ENCODE data around the gene TUBGCP3. TPM values are rescaled to one million over a fixed set of nuclear protein-coding genes. Genes with fewer than 3 reads are reported as not detected.

The TUBGCP3 gene
- total RNA-seq, 2 donors from 2014 or later: 31.0 to 32.9 TPM

DNA sequence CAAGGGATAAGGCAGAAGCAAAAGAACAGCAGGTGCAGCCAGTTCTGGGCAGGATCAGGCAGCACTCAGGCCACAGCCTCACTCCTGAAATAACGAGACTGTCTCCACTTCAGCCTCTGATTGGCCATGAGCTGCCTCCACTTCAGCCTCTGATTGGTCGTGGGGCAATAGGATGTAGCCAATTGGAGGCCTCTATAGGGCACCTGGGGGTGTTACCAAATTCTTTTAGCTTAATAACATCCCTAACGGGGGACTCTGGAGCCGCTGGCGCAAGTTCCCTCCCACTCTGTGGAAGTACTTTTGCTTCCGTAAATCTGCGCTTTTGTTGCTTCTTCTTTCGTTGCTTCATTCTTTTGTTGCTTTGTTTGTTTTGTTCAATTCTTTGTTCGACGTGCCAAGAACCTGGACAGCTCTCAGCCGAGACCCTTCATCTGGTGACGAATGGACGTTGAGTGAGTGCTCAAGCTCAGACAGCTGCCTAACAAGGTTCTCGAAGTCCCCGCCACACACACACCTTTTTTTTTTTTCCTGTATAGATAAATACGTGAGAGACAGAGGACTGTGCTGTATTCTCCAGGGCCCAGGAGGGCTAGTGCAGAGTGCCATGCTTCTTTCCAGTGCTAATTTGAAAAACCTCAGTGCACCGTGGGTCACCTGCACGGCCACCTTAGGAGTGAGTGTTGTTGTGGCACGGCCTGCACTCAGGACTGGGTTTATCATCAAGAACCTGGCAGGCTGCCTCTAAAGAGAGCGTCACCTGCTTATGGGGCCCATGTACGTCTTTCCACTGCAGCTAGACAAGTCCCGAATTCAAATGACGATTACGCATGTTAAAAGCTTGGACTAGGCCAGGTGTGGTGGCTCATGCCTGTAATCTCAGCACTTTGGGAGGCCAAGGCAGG is 32.0 kb upstream of the TUBGCP3 start:
- H3K27ac ChIP-seq: no peak overlapping the region
- no peak for ATAC-seq (ENCODE audit: insufficient number of reproducible peaks, low FRiP score, low read depth)
- TF ChIP-seq, protein P1, sequence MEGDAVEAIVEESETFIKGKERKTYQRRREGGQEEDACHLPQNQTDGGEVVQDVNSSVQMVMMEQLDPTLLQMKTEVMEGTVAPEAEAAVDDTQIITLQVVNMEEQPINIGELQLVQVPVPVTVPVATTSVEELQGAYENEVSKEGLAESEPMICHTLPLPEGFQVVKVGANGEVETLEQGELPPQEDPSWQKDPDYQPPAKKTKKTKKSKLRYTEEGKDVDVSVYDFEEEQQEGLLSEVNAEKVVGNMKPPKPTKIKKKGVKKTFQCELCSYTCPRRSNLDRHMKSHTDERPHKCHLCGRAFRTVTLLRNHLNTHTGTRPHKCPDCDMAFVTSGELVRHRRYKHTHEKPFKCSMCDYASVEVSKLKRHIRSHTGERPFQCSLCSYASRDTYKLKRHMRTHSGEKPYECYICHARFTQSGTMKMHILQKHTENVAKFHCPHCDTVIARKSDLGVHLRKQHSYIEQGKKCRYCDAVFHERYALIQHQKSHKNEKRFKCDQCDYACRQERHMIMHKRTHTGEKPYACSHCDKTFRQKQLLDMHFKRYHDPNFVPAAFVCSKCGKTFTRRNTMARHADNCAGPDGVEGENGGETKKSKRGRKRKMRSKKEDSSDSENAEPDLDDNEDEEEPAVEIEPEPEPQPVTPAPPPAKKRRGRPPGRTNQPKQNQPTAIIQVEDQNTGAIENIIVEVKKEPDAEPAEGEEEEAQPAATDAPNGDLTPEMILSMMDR (IDR thresholded peaks at IDR 0.05): no peak
- no peaks in the 10 kb centered on the region for H3K4me1 ChIP-seq (ENCODE audit: control insufficient read depth in 1 of 2, low read depth in 2 of 2)
- H3K27me3 ChIP-seq (replicated peaks; ENCODE audit: insufficient read depth): no peaks in the 10 kb centered on the region
- H3K9me3 ChIP-seq: no peaks in the 10 kb centered on the region
- H3K36me3 ChIP-seq: no peaks in the 10 kb centered on the region
- no peak overlapping the region for H3K4me3 ChIP-seq
- no peak for DNase-seq (ENCODE audit: low spot score)

DNA sequence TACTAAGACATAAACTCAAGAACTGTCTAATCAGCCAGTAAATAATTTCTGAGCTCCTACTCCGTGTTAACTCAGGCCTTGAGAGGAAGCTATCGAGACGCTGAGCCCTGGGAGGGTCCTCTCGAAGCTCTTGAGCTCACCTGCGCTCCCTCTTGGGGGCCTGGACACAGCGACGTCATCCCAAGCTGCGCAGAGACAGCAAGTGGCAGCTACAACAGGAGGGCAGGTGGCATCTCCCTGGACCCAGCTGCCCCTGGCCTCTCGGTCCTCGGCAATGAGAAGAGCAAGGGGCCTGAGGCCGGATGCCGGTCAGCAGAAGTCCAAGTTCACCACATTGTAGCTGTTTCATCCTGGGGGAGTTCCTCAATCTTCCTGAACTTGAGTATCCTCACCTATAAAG is 30.5 kb upstream of the TUBGCP3 start:
- H3K36me3 ChIP-seq: no peaks in the 10 kb centered on the region
- H3K4me3 ChIP-seq: no peak overlapping the region
- no peaks in the 10 kb centered on the region for H3K27me3 ChIP-seq (replicated peaks; ENCODE audit: insufficient read depth)
- ATAC-seq (ENCODE audit: insufficient number of reproducible peaks, low FRiP score, low read depth) (no peak), DNase-seq (ENCODE audit: low spot score) (no peak)
- H3K9me3 ChIP-seq: no peaks in the 10 kb centered on the region
- H3K27ac ChIP-seq: no peak overlapping the region
- no peaks in the 10 kb centered on the region for H3K4me1 ChIP-seq (ENCODE audit: control insufficient read depth in 1 of 2, low read depth in 2 of 2)
- TF ChIP-seq, protein P1 (IDR thresholded peaks at IDR 0.05): no peak

- DNase-seq (ENCODE audit: low spot score): no peak
- TF ChIP-seq, protein P1 (IDR thresholded peaks at IDR 0.05): no peak
- Histone ChIP-seq H3K4me3 (no peak overlapping the region), H3K9me3 (no peaks in the 10 kb centered on the region), H3K27me3 (replicated peaks; ENCODE audit: insufficient read depth) (no peaks in the 10 kb centered on the region), H3K27ac (no peak overlapping the region), H3K4me1 (ENCODE audit: control insufficient read depth in 1 of 2, low read depth in 2 of 2) (no peaks in the 10 kb centered on the region), H3K36me3 (no peaks in the 10 kb centered on the region)
- no peak for ATAC-seq (ENCODE audit: insufficient number of reproducible peaks, low FRiP score, low read depth)
Measured at GRCh38 chr13:112617754-112618375, 29.9 kb upstream of the TUBGCP3 start.

DNA sequence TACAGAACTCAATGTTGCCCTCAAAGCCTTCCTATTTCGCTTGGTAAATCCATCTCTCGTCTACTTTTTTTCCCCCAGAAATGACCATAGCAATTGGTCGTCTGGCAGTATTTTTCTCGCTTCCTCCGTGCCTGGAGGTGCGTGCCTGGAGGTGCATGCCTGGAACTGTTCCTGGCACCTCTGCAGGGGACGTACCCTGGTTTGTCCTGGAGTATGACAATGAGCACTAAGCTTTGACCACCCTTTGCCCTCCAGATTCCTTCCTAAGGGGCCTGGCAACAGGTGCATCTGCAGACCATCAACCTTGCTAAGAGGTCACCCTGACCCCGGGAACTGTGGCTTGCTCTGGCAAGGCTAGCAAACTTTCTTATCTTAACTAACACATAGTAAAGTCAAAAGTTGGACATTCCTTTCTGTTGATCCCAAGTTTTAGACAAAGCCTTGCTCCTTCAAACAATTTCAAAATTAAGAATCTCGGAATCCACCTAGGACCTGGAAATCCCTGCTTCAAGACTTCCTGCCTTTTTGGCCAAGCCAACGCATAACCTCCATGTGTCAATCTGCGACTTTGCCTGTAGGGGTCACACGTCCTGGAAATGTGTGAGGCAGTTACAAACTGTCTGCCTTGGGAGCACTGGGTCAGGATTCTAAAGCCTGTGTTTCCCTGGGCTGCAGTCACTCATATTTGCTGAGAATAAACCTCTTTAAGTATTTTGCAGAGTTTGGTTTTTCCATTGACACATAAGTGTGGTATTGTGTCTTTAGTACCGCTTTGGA is 28.8 kb upstream of the TUBGCP3 start:
- H3K27ac ChIP-seq: no peak overlapping the region
- no peaks in the 10 kb centered on the region for H3K4me1 ChIP-seq (ENCODE audit: control insufficient read depth in 1 of 2, low read depth in 2 of 2)
- no peaks in the 10 kb centered on the region for H3K27me3 ChIP-seq (replicated peaks; ENCODE audit: insufficient read depth)
- TF ChIP-seq, protein P1 (IDR thresholded peaks at IDR 0.05): peak; percentile 24
- no peak for DNase-seq (ENCODE audit: low spot score)
- H3K36me3 ChIP-seq: no peaks in the 10 kb centered on the region
- no peaks in the 10 kb centered on the region for H3K9me3 ChIP-seq
- no peak overlapping the region for H3K4me3 ChIP-seq
- ATAC-seq (ENCODE audit: insufficient number of reproducible peaks, low FRiP score, low read depth): no peak

- no peak for DNase-seq (ENCODE audit: low spot score)
- no peaks in the 10 kb centered on the region for H3K9me3 ChIP-seq
- H3K36me3 ChIP-seq: no peaks in the 10 kb centered on the region
- no peaks in the 10 kb centered on the region for H3K27me3 ChIP-seq (replicated peaks; ENCODE audit: insufficient read depth)
- H3K27ac ChIP-seq: no peak overlapping the region
- no peak for ATAC-seq (ENCODE audit: insufficient number of reproducible peaks, low FRiP score, low read depth)
- no peaks in the 10 kb centered on the region for H3K4me1 ChIP-seq (ENCODE audit: control insufficient read depth in 1 of 2, low read depth in 2 of 2)
- TF ChIP-seq, protein P1 (IDR thresholded peaks at IDR 0.05): no peak
- no peak overlapping the region for H3K4me3 ChIP-seq
Measured at GRCh38 chr13:112615391-112615790, 27.4 kb upstream of the TUBGCP3 start.
